Esophagus muscularis mucosa (tissue), 3 donors: ENCODE results near the gene RSBN1L.

Source experiments
- CTCF ChIP-seq, 3 experiments: fragments of 200-600 bp in 2 of 3; fragments of 450-650 bp in 1 of 3; sonication (generic) in 2 of 3; IDR thresholded peaks; one replicate each; pipeline ENCODE4 v1.5.1; 2017 to 2019; ENCODE audit warnings: antibody characterized with exemption in 3 of 3, mild to moderate bottlenecking in 2 of 3, moderate library complexity in 1 of 3
- EP300 ChIP-seq: sonication (generic); formaldehyde crosslinking; IDR thresholded peaks from one replicate; pipeline ENCODE4 v1.6.1; 2017; ENCODE audit warnings: antibody characterized with exemption

DNA sequence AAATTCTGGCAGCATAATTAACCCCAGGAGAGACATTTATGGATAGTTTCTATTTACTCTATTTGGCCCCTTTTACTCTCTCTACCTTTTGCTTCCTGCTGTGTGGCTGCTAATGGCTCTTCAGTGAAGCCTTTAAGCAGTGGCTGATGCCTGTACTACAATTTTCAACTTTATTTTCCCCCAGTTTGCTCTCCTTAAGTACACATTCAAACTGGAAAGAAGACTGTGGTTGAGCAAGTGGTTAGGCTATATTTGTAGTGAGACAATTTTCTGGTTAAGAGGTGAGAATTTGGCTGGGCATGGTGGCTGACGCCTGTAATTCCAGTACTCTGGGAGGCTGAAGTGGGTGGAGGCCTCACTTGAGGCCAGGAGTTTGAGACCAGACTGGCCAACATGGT, 8.5 kb upstream of the RSBN1L start:
- TF ChIP-seq EP300 (no peak), CTCF (IDR thresholded peaks at IDR 0.05) (no peak)
